Activated T-helper 1 cell treated with anti-CD3 and anti-CD28 coated beads, Interleukin-2, amount 50 U/mL, for 16 hours (primary cell): ENCODE data around the gene PEX14.

Experiments
- DNase-seq, 2 donors: peaks; one replicate each; pipeline ENCODE4 v3.0.0-alpha.2; 2020; ENCODE audit warnings: low read depth in 1 of 2, low spot score in 1 of 2

Gene PEX14

GRCh38 chr1:10662090-10662688 is 187.4 kb downstream of the PEX14 start:
- DNase-seq = no peak

- no peak for DNase-seq
These were observed 188.3 kb downstream of the PEX14 start for GRCh38 chr1:10662824-10663677.

- no peak for DNase-seq
These were observed 188.9 kb downstream of the PEX14 start for GRCh38 chr1:10663678-10664035.

- DNase-seq = no peak
These were observed 189.5 kb downstream of the PEX14 start for GRCh38 chr1:10664251-10664650.

- DNase-seq = no peak
These were observed 190.5 kb downstream of the PEX14 start for GRCh38 chr1:10665226-10665625.

GRCh38 chr1:10665930-10666850 is 191.4 kb downstream of the PEX14 start:
- DNase-seq = no peak

- DNase-seq = no peak
These were observed 193.4 kb downstream of the PEX14 start for GRCh38 chr1:10667861-10668761.

- DNase-seq = no peak
These were observed 194.8 kb downstream of the PEX14 start for GRCh38 chr1:10669570-10669969.

GRCh38 chr1:10670190-10670589 is 195.4 kb downstream of the PEX14 start:
- DNase-seq = no peak

- DNase-seq = no peak
These were observed 196.3 kb downstream of the PEX14 start for GRCh38 chr1:10671090-10671489.

- no peak for DNase-seq
These were observed 197.0 kb downstream of the PEX14 start for GRCh38 chr1:10671622-10672342.

- DNase-seq = no peak
These were observed 197.7 kb downstream of the PEX14 start for GRCh38 chr1:10672343-10673050.

GRCh38 chr1:10673109-10673711 is 198.5 kb downstream of the PEX14 start:
- no peak for DNase-seq

- DNase-seq = no peak
These were observed 199.5 kb downstream of the PEX14 start for GRCh38 chr1:10674222-10674621.

- DNase-seq = no peak
These were observed 200.2 kb downstream of the PEX14 start for GRCh38 chr1:10674700-10675609.

- no peak for DNase-seq
These were observed 201.1 kb downstream of the PEX14 start for GRCh38 chr1:10675813-10676212.

GRCh38 chr1:10676963-10677362 is 202.2 kb downstream of the PEX14 start:
- DNase-seq = no peak
